Body of pancreas (tissue), 4 donors: ENCODE measurements around the gene RGS8.

Source experiments
- CTCF ChIP-seq, 7 experiments: fragments of 450-650 bp in 4 of 7; fragments of 200-600 bp in 3 of 7; sonication (generic) in 3 of 7; IDR thresholded peaks; one replicate each; pipeline ENCODE4 v1.5.1; 2016 to 2019; ENCODE audit warnings: antibody characterized with exemption in 7 of 7
- POLR2A ChIP-seq, 3 donors: fragments of 450-650 bp; IDR thresholded peaks; one replicate each; pipeline ENCODE4 v1.6.1; 2016; ENCODE audit warnings: antibody characterized with exemption in 3 of 3, mild to moderate bottlenecking in 2 of 3

GRCh38 chr1:182715531-182715930 lies 31.1 kb upstream of the RGS8 start:
- no peak for TF ChIP-seq CTCF (IDR thresholded peaks at IDR 0.05)
- TF ChIP-seq POLR2A (IDR thresholded peaks at IDR 0.05) = no peak
